NT2/D1 (cell line): Measurements from ENCODE around the gene NEUROD6.

Experiments used
- SUZ12 ChIP-seq: IDR thresholded peaks from 2 replicates; pipeline ENCODE4 v1.6.1; 2011; ENCODE audit not compliant: insufficient read length, insufficient read depth; ENCODE audit errors: extremely low read depth
- YY1 ChIP-seq: IDR thresholded peaks from 2 replicates; pipeline ENCODE4 v1.6.1; 2011; ENCODE audit not compliant: insufficient read length, insufficient read depth
- ZNF274 ChIP-seq: IDR thresholded peaks from 2 replicates; pipeline ENCODE4 v1.6.1; 2011; ENCODE audit warnings: mild to moderate bottlenecking, low read depth, low read length

DNA sequence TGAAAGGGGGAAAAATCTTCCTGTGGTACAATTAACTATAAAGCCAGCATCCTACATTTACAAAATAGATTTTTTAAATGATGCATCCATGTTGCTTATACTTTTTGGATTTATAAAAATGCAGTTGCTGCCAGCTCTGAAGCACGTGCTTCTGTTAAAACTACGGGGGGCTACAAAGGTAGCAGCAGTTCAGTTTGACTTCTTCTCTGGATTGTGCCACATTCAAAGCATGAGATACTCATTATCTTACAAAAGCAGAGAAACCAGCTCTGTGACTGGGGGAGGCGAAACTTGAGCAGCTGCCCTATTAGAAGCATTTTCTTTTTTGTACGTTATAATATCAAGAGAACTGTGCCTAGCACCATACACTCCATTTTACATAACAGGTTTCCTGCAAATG, 31.1 kb downstream of the NEUROD6 start:
- TF ChIP-seq YY1 (no peak), ZNF274 (no peak), SUZ12 (no peak)
